ENCODE data around the gene ERCC8.

Gene ERCC8

DNA sequence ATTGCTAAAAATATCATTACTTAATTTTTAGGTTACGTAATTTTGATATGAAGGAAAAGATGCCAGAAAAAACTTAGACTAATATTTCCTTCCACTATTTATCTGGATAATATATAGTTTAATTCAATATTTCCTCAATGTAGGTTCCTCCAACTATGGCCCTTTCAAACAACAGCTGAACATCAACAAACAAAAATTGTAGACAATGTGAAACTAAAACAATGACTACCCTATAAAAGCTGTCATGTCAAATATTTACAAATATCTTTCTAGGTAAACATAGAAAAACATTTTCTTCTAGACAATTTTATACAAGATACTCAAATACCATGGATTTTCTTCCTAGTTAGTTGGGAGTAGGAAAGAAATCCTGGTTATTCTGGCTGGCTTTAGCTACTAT is 117.7 kb downstream of the ERCC8 start:
- Histone ChIP-seq H3K27ac (ENCODE audit: low read length) (no peak overlapping the region), H4K20me1 (ENCODE audit: insufficient read depth, low read length) (no peaks in the 10 kb centered on the region), H3K79me2 (ENCODE audit: insufficient read depth, low read length) (no peaks in the 10 kb centered on the region), H3K27me3 (ENCODE audit: insufficient read depth, low read length, poor library complexity) (no peaks in the 10 kb centered on the region), H2AFZ (ENCODE audit: low read depth, low read length) (no peak overlapping the region), H3K9me3 (ENCODE audit: insufficient read depth, low read length, severe bottlenecking) (no peaks in the 10 kb centered on the region), H3K9ac (ENCODE audit: low read depth, low read length) (no peak overlapping the region), H3K4me1 (ENCODE audit: insufficient read depth, low read length) (no peaks in the 10 kb centered on the region), H3K36me3 (ENCODE audit: insufficient read depth, low read length) (no peaks in the 10 kb centered on the region), H3K4me3 (ENCODE audit: low read depth in 1 of 2, low read length in 2 of 2) (no peak overlapping the region), H3K4me2 (ENCODE audit: insufficient read depth, low read length) (no peak overlapping the region)
- DNase-seq (no peak), ATAC-seq (ENCODE audit: insufficient read depth, low read depth) (no peak)
- no peak for TF ChIP-seq EZH2 (IDR thresholded peaks at IDR 0.05; ENCODE audit: borderline replicate concordance, low read depth, low read length, severe bottlenecking)
- TF ChIP-seq, protein P1, sequence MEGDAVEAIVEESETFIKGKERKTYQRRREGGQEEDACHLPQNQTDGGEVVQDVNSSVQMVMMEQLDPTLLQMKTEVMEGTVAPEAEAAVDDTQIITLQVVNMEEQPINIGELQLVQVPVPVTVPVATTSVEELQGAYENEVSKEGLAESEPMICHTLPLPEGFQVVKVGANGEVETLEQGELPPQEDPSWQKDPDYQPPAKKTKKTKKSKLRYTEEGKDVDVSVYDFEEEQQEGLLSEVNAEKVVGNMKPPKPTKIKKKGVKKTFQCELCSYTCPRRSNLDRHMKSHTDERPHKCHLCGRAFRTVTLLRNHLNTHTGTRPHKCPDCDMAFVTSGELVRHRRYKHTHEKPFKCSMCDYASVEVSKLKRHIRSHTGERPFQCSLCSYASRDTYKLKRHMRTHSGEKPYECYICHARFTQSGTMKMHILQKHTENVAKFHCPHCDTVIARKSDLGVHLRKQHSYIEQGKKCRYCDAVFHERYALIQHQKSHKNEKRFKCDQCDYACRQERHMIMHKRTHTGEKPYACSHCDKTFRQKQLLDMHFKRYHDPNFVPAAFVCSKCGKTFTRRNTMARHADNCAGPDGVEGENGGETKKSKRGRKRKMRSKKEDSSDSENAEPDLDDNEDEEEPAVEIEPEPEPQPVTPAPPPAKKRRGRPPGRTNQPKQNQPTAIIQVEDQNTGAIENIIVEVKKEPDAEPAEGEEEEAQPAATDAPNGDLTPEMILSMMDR (IDR thresholded peaks at IDR 0.05; ENCODE audit: borderline replicate concordance, extremely low read depth, low read length, poor library complexity, severe bottlenecking): no peak

DNA sequence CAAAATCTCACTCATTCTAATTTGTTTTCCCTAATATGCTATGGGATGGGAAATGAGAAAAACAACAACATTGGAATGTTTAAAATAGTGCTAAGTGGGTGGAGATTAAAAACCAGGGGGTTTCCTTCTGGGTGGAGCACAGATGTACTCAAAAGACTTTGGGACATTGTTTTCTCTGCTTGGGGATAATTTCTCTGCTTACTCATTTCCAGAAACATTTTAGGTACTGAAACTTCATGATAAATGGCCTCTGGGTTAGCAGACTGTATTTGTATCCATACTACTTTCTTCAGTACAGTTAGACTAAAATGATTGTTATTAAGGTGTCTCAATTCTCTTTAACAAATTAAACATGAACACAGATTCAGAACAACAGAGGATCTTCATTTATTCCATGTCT is 118.2 kb downstream of the ERCC8 start:
- H3K27me3 ChIP-seq (ENCODE audit: insufficient read depth, low read length, poor library complexity): no peaks in the 10 kb centered on the region
- no peak for TF ChIP-seq EZH2 (IDR thresholded peaks at IDR 0.05; ENCODE audit: borderline replicate concordance, low read depth, low read length, severe bottlenecking)
- TF ChIP-seq, protein P1 (IDR thresholded peaks at IDR 0.05; ENCODE audit: borderline replicate concordance, extremely low read depth, low read length, poor library complexity, severe bottlenecking): no peak
- DNase-seq (no peak), ATAC-seq (ENCODE audit: insufficient read depth, low read depth) (no peak)
- no peaks in the 10 kb centered on the region for H3K79me2 ChIP-seq (ENCODE audit: insufficient read depth, low read length)
- H3K36me3 ChIP-seq (ENCODE audit: insufficient read depth, low read length): no peaks in the 10 kb centered on the region
- H2AFZ ChIP-seq (ENCODE audit: low read depth, low read length): no peak overlapping the region
- H3K27ac ChIP-seq (ENCODE audit: low read length): no peak overlapping the region
- H4K20me1 ChIP-seq (ENCODE audit: insufficient read depth, low read length): no peaks in the 10 kb centered on the region
- no peaks in the 10 kb centered on the region for H3K9me3 ChIP-seq (ENCODE audit: insufficient read depth, low read length, severe bottlenecking)
- H3K9ac ChIP-seq (ENCODE audit: low read depth, low read length): no peak overlapping the region
- no peaks in the 10 kb centered on the region for H3K4me1 ChIP-seq (ENCODE audit: insufficient read depth, low read length)
- no peak overlapping the region for H3K4me2 ChIP-seq (ENCODE audit: insufficient read depth, low read length)
- H3K4me3 ChIP-seq (ENCODE audit: low read depth in 1 of 2, low read length in 2 of 2): no peak overlapping the region

All from DND-41 (cell line).